OCI-LY7 (cell line): ENCODE results near the gene CDAN1.

ENCODE experiments used
- CTCF ChIP-seq: fragments of 200-600 bp; sonication (generic); conservative IDR thresholded peaks from 2 replicates; pipeline ENCODE4 v1.5.1; 2014; ENCODE audit warnings: mild to moderate bottlenecking, antibody characterized with exemption, low read length, moderate library complexity, mixed read lengths
- EZH2phosphoT487 ChIP-seq: fragments of 200-600 bp; sonication (generic); IDR thresholded peaks from 2 replicates; pipeline ENCODE4 v1.6.1; 2018; ENCODE audit warnings: low read depth, borderline replicate concordance, mild to moderate bottlenecking, mixed run types, antibody characterized with exemption, low read length, moderate library complexity, mixed read lengths

- TF ChIP-seq CTCF (no peak), EZH2phosphoT487 (no peak)
Observed at GRCh38 chr15:42733027-42733426, 3.9 kb downstream of the CDAN1 start.
